ENCODE data around the gene DNAL1.

The DNAL1 gene

DNA sequence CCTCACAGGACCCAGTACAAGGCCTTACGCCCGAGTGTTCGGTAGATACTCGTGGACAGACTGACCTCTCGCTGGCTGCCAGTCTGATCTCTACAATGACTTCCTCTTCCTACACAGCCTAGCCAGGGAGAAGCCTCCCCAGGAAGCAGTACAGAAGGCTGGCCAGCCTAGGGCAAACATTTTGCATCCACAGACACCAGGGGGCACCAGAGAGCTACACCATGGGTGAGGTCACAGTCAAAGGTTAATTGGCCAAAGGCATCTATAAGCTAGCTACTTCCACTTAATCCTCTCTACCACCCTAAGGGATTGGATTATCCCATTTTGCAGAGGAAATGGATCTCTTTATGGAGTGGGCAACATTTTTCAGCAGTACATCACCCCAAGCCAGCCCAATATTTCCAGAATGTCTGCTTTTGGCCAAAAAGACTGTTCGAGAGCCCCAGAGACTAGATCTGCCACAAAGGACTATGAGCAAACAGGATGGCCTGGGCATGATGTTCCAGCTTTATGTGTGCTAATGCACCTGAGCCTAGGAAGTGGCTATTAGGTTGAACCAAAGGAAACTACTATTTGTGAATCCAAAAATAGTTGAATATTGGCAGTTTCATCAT, 84.0 kb downstream of the DNAL1 start:
- peak; percentile 86 for DNase-seq
- TF ChIP-seq, protein P1, sequence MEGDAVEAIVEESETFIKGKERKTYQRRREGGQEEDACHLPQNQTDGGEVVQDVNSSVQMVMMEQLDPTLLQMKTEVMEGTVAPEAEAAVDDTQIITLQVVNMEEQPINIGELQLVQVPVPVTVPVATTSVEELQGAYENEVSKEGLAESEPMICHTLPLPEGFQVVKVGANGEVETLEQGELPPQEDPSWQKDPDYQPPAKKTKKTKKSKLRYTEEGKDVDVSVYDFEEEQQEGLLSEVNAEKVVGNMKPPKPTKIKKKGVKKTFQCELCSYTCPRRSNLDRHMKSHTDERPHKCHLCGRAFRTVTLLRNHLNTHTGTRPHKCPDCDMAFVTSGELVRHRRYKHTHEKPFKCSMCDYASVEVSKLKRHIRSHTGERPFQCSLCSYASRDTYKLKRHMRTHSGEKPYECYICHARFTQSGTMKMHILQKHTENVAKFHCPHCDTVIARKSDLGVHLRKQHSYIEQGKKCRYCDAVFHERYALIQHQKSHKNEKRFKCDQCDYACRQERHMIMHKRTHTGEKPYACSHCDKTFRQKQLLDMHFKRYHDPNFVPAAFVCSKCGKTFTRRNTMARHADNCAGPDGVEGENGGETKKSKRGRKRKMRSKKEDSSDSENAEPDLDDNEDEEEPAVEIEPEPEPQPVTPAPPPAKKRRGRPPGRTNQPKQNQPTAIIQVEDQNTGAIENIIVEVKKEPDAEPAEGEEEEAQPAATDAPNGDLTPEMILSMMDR (IDR thresholded peaks at IDR 0.05; ENCODE audit: low read depth, low read length) = peak; percentile 89
- peak overlapping the region; percentile 36; the same call in 1 of the 2 replicates for H3K27ac ChIP-seq

DNA sequence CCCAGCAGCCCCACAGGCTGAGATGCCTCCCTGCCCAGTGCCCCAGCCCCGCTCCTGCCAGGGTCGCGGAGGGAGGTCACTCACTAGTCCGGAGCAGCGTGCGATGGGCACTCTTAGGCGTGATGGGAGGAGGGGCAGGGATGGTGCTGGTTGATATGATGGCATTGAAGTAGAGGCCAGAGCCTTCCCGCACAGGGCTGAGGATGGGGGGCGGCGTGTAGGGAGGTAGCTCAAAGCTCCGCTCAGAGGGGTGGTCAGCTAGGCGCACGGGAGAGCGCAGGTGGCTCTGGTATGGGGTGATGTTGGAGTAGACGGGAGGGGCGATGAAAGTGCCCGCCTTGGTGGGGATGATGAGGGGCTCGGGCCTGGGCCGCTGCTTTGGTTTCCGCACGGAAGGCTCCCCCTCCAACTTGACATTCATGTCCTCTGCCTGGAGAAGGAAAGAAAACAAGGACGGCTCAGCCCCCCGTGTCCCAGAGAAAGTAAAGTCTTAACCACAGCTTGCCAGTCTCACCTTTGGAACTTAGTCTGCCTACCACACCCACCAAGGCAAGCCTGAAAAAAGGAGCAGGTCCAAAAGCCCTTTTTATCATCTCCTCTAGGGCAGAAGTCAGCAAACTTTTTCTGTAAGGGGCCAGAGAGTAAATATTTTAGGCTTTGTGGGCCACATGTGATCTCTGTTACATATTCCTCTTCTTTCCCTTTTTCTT, 84.9 kb downstream of the DNAL1 start:
- Histone ChIP-seq H3K36me3 (peaks cover 56% of the 10 kb centered on the region), H3K4me3 (ENCODE audit: low read depth, low read length) (no peak overlapping the region), H3K27me3 (ENCODE audit: insufficient read depth, low read depth, severe bottlenecking) (no peaks in the 10 kb centered on the region), H3K27ac (no peak overlapping the region), H3K9me3 (ENCODE audit: severe bottlenecking) (no peaks in the 10 kb centered on the region)
- TF ChIP-seq, protein P1 (IDR thresholded peaks at IDR 0.05; ENCODE audit: low read depth, low read length) = no peak
- no peak for DNase-seq

More for the DNA sequence above, 84.0 kb downstream of the DNAL1 start:
- Histone ChIP-seq H3K4me3 (ENCODE audit: low read depth, low read length) (no peak overlapping the region), H3K27me3 (ENCODE audit: insufficient read depth, low read depth, severe bottlenecking) (no peaks in the 10 kb centered on the region), H3K36me3 (peaks cover 58% of the 10 kb centered on the region), H3K9me3 (ENCODE audit: severe bottlenecking) (no peaks in the 10 kb centered on the region)

DNA sequence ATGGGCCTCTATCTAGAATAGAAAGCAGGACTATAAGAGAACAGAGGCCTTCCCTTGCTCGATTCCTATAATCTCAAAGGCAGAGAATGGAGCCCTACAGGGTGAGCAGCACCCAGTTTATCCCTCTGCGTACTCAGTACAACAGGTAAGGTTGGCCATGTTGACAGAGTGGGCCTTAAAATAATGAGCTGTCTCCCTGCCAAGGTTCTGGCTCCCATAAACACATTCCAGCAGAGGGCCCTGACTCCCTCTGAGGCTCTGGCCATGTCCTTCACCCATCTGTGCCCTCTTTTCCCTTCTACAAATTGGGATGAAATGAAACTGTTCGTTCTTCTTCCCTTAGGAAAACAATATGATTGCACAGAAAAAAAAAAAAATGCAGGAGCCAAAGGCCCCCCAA, 86.3 kb downstream of the DNAL1 start:
- Histone ChIP-seq H3K27me3 (ENCODE audit: insufficient read depth, low read depth, severe bottlenecking) (no peaks in the 10 kb centered on the region), H3K27ac (no peak overlapping the region), H3K36me3 (peaks cover 52% of the 10 kb centered on the region), H3K4me3 (ENCODE audit: low read depth, low read length) (no peak overlapping the region), H3K9me3 (ENCODE audit: severe bottlenecking) (no peaks in the 10 kb centered on the region)
- DNase-seq = no peak
- TF ChIP-seq, protein P1 (IDR thresholded peaks at IDR 0.05; ENCODE audit: low read depth, low read length) = 0 out of 2 replicates have a peak, but pooled peaks have one; percentile 5

DNA sequence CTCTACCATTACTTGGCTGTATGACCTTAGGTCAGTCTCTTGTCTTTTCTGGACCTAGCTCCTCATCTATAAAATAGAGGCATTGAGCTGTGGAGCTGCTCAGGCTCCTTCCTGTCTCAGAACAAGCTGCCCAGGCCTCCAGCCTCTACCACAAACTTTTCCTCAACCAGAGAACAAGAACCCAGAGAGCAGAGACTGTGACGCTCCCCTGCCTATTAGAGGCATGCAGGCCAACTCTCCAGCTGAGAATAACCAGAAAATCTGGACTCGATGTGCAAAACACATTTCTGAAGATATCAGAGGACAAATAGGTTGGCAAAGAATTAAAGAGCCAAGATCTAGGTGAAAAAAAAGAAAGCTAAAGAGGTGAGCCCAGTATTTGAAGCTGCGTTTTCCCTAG, 87.2 kb downstream of the DNAL1 start:
- no peaks in the 10 kb centered on the region for H3K27me3 ChIP-seq (ENCODE audit: insufficient read depth, low read depth, severe bottlenecking)
- H3K27ac ChIP-seq = no peak overlapping the region
- no peak overlapping the region for H3K4me3 ChIP-seq (ENCODE audit: low read depth, low read length)
- TF ChIP-seq, protein P1 (IDR thresholded peaks at IDR 0.05; ENCODE audit: low read depth, low read length) = no peak
- no peak for DNase-seq
- peaks cover 46% of the 10 kb centered on the region for H3K36me3 ChIP-seq
- H3K9me3 ChIP-seq (ENCODE audit: severe bottlenecking) = no peaks in the 10 kb centered on the region

DNA sequence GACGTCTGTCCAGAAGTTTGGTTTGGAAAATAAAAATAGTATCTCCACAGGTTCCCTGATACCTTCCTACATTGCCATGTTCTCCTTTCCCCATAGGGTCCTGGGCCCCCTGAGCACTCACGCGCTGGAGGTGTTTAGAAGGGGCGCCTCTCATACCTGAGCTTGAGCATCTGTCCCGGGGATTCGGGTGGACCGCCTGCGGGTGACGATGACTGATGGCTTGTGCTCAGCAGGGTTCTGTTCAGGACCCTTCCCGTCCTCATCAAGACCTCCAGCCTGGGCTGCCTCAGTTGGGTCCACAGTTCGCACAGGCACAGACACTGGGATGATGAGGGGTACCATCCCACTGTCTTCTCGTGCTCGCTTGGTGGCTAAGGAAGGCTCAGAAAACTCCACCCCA, 92.1 kb downstream of the DNAL1 start:
- TF ChIP-seq, protein P1 (IDR thresholded peaks at IDR 0.05; ENCODE audit: low read depth, low read length) = no peak
- no peak overlapping the region for H3K27ac ChIP-seq
- H3K4me3 ChIP-seq (ENCODE audit: low read depth, low read length) = no peak overlapping the region
- DNase-seq = no peak
- H3K36me3 ChIP-seq = peaks cover 38% of the 10 kb centered on the region
- no peaks in the 10 kb centered on the region for H3K27me3 ChIP-seq (ENCODE audit: insufficient read depth, low read depth, severe bottlenecking)
- no peaks in the 10 kb centered on the region for H3K9me3 ChIP-seq (ENCODE audit: severe bottlenecking)
